Tibial nerve (tissue), 4 donors: ENCODE measurements around the gene DENND1A.

Experiments used
- EP300 ChIP-seq, 2 donors: sonication (generic); formaldehyde crosslinking; IDR thresholded peaks; one replicate each; pipeline ENCODE4 v1.6.1; 2017; ENCODE audit warnings: antibody characterized with exemption in 2 of 2, mild to moderate bottlenecking in 1 of 2
- POLR2A ChIP-seq, 2 donors: fragments of 450-650 bp; IDR thresholded peaks; one replicate each; pipeline ENCODE4 v1.6.1; 2017; ENCODE audit warnings: antibody characterized with exemption in 2 of 2, mild to moderate bottlenecking in 2 of 2, moderate library complexity in 2 of 2
- TF ChIP-seq, protein P1 (sequence below), 5 experiments: fragments of 200-600 bp in 3 of 5; fragments of 450-650 bp in 2 of 5; sonication (generic) in 3 of 5; IDR thresholded peaks; one replicate each; pipeline ENCODE4 v1.5.1; 2016 to 2019; ENCODE audit warnings: antibody characterized with exemption in 5 of 5, mild to moderate bottlenecking in 3 of 5, moderate library complexity in 2 of 5

DNA sequence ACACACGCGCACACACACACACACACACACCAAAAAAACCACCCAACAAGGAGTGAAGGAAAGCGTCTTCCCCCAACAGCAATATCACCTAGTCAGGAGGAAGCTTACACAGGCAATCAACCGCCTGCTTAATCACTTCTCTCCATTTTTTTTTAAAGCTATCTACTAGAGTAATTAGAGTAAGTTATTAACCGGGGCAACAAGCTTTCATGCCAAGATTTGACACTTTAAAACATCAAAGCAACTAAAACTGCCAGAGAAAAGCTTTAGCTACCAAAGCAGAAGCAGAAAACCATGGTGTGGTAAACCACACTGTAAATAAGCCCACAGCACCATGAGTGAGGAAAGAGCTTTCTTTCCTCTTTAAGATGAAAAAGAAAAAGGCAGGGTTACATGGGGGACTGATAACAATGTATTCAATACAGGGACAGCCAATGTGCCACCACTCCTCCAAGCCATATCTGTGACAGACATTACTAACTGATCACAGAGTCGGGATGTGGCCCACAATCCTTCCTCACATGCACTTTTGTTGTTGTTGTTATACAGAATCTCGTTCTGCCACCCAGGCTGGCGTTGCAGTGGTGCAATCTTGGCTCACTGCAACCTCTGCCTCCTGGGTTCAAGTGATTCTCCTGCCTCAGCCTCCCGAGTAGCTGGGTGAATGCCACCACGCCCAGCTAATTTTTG, 291.8 kb downstream of the DENND1A start:
- TF ChIP-seq, protein P1, sequence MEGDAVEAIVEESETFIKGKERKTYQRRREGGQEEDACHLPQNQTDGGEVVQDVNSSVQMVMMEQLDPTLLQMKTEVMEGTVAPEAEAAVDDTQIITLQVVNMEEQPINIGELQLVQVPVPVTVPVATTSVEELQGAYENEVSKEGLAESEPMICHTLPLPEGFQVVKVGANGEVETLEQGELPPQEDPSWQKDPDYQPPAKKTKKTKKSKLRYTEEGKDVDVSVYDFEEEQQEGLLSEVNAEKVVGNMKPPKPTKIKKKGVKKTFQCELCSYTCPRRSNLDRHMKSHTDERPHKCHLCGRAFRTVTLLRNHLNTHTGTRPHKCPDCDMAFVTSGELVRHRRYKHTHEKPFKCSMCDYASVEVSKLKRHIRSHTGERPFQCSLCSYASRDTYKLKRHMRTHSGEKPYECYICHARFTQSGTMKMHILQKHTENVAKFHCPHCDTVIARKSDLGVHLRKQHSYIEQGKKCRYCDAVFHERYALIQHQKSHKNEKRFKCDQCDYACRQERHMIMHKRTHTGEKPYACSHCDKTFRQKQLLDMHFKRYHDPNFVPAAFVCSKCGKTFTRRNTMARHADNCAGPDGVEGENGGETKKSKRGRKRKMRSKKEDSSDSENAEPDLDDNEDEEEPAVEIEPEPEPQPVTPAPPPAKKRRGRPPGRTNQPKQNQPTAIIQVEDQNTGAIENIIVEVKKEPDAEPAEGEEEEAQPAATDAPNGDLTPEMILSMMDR (IDR thresholded peaks at IDR 0.05), result no peak
- TF ChIP-seq POLR2A (IDR thresholded peaks at IDR 0.05) (no peak), EP300 (IDR thresholded peaks at IDR 0.05) (no peak)
